NOMO-1 treated with DMSO at 0.1 percent for 48 hours (cell line): ENCODE data around the gene RNASE11.

Experiments used
- DNase-seq: peaks from one replicate; lab custom pipeline; 2025; ENCODE audit not compliant: unreplicated experiment; lab: John Stamatoyannopoulos, UW

RNASE11 gene

GRCh38 chr14:20546877-20547276 is 40.9 kb downstream of the RNASE11 start:
- no peak for DNase-seq

GRCh38 chr14:20539906-20540305 is 47.9 kb downstream of the RNASE11 start:
- no peak for DNase-seq
